Measurements from ENCODE around the gene TBATA.

GRCh38 chr10:70730955-70731354 is 54.2 kb downstream of the TBATA start:
- TF ChIP-seq POLR2AphosphoS5 (IDR thresholded peaks at IDR 0.05; ENCODE audit: insufficient read depth in 1 of 2, low read depth in 1 of 2): no peak
- no peak for TF ChIP-seq CTCF (IDR thresholded peaks at IDR 0.05)
